GM23248 (cell line): Measurements from ENCODE around the gene NME2.

ENCODE experiments used
- EZH2 ChIP-seq: fragments of 200-600 bp; sonication (generic); IDR thresholded peaks from 2 replicates; pipeline ENCODE4 v1.6.1; 2018; ENCODE audit warnings: antibody characterized with exemption, mild to moderate bottlenecking; ENCODE audit not compliant: insufficient read depth, poor library complexity, severe bottlenecking
- EZH2phosphoT487 ChIP-seq: fragments of 200-600 bp; sonication (generic); IDR thresholded peaks from 2 replicates; pipeline ENCODE4 v1.6.1; 2018; ENCODE audit warnings: antibody characterized with exemption, moderate library complexity, mild to moderate bottlenecking, low read depth; ENCODE audit not compliant: insufficient read depth

GRCh38 chr17:51119415-51120356 is 46.5 kb upstream of the NME2 start:
- TF ChIP-seq EZH2phosphoT487 (no peak), EZH2 (no peak)
